ENCODE results near the gene GRIK1.

Gene GRIK1

DNA sequence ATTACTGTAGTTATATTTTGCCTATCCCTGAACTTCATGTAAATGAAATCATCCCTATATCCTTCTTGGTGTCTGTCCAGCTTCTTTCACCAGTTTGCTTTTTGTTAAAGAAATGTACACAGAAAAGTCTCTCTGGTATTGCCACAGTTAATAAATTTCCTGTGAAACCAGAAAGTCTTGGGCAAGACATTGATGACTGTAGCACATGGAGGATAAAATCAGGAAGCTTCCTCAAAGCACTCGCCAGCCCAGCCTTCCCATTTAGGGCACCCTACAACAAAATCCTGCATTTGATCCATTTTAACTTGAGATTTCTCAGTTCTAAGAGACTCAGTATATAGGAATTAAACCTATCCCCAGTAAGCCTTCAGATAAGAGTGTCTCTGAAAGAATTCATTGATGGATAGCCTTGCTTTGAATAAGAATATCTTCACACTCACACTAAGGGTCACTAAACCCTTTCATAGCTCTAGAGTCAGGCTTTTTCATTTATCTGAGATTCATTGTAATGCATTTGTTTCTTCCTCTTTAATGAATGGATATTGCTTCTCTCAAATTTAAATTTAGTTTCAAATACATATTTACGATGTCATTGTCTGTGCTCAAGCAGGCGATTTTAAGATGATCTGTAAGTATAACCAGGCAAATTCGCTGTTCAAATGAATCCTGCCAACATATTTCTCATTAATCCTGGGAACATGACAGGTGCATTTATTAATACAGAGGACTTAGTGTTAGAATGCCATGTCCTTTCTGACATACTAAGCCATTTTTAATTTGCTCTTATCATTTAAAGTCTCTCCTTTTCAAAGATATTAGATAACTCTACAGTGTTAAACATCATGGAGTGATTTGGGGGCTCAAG, 153.1 kb downstream of the GRIK1 start:
- DNase-seq (ENCODE audit: low spot score) = no peak

DNA sequence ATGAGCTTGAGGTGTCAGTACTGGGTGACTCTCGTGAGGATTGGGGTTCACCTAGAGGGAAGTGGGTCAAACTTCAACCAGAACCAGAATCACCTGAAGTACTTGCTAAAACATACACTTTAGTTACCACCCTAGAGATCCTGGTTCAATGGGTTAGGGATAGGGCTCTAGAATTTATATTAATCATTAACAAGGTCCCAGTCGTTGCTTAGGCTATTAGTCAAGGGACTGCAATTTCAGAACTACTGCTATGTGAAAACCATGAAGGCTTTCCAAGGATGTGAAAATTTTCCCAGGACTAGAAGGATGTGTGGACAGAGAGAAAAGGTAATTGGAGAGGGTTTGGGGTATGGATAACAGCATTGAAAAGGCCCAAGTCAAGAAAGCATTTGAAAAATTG, 162.6 kb downstream of the GRIK1 start:
- peak; percentile 47 for DNase-seq (ENCODE audit: low spot score)

DNA sequence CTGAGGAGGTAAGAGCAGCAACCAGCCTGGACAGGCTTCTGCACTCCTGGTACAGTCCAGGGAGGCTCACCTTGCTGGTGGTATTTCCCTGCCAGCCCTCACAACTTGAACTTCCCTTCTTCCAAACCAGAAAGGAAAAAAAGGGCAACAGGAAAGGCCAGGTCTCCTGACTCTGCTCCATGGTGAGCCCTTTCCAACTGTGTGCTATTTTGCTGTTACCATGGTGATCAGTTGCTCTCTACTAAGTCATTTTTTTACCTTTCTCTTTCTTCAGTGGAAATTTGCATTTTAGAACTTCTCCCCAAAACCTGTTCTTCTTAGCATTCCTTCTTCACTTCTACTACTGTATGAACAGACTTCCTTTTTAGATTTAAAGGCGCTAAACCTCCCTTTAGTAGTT, 164.3 kb downstream of the GRIK1 start:
- no peak for DNase-seq (ENCODE audit: low spot score)

DNA sequence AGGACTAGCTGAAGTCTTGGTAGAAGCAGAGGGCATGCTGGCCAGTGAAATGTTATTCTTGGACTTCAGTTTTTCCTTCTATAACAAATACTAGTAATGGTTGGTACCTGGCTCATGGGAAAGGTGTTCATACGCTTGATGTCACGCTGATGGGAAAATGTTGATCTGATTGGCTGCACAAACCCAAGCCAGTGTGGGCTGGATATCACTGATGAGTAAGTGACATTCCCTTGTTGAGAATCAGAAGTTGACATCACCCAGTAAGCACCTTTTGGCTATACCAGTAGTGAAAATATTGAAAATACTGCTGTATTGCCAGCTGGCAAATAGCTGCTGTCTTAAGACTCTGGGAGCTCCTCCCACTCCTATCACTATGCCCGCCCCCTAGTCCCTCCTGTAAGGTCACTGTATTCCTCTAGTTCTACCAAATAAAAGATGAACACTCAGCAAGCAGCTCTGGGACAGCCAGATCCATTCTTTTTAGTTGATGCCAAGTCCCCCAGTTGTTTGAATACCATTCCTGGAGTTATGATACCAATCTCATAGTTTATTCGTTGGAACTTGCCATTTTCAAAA, 168.2 kb downstream of the GRIK1 start:
- no peak for DNase-seq (ENCODE audit: low spot score)

DNA sequence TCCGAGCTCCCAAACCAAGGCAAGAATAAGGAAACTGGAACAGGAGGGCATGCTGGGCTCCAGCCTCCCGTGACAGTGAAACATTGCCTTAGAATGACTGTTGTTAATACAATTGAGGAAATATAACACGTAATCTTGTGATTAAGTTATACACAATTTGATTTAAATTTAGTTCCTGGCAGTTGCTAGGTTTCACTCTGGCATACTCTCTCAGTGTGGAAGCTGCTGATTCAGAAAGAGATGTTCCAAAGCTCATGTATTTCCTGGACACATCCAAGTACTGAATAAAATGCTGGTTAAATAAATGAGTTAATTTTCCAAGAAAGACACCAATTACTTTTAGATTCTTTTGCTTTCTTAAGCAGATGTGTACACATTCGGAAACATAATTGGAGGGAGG, 176.1 kb downstream of the GRIK1 start:
- no peak for DNase-seq (ENCODE audit: low spot score)

DNA sequence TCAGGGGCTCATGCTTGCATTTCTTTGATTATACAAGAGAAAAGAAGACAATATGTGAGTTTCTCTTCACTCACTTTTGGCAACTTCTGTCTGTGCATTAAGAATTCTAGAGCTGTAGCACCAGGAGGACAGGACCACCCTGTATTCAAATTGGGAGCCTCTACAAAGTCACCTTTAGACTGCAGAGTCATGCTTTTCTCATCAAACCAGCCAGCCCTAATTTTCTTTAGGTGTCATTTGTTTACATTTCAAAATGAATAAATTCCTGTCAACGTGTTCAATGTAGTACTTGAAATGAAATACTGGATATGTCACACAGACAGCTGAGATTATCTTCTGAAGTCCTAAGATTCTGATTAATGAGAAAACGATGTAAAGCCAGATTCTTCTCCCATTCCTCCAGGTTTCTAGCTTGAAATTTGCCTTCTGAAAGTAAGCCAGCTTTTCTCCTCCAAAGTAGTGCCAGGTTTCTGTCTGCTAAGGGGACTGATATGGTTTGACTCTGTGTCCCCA, 177.2 kb downstream of the GRIK1 start:
- DNase-seq (ENCODE audit: low spot score) = no peak

DNA sequence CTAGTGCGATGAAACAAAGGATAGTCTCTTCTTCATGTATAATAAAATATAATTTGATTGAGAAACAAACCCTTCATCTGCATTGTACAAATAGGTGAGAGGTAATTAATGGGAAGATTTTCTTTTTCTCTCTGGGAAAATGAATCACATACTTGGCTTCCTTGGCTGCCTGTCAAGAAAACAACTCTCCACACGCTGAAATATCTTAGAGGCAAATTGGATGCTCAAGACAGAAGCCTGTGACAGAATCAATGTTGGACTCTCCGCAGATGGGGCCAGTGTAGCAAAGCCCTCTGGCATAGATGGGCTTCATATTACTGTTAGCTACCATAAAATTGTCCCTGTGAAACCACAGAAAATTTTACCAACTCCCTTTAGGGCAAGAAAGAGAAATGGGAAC, 186.6 kb downstream of the GRIK1 start:
- no peak for DNase-seq (ENCODE audit: low spot score)

DNA sequence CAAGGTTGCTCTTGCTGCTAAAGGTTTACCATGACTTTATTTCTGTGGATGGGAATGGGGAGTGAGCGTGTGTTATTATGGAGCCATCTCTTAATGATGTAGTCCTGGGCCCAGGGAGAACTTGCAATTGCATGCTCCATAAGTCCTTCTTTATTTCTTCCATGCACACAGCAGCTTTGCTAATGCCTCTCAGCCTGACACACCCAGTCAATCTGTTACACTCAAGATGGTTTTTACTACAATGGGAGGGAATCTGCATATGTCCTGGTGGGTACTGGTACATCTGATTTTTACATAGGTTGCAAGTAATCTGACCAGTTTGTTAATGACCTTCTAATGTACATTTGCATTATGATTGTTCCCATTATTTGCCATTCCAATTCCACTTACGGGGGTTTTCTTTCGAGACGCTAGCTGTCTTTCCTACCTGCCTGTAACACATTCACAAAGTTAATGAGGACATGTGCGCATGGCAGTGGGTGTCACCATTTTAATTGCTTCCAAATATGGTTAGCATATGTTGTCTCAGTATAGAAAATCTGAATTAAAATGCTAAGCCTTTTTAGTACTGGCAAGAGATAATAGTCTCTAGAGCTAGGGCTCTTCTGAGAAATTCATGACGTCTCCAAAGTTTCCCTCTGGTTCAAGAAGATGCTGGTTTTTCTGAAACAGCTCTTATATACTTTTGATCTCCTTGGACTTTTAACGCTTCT, 188.2 kb downstream of the GRIK1 start:
- no peak for DNase-seq (ENCODE audit: low spot score)

DNA sequence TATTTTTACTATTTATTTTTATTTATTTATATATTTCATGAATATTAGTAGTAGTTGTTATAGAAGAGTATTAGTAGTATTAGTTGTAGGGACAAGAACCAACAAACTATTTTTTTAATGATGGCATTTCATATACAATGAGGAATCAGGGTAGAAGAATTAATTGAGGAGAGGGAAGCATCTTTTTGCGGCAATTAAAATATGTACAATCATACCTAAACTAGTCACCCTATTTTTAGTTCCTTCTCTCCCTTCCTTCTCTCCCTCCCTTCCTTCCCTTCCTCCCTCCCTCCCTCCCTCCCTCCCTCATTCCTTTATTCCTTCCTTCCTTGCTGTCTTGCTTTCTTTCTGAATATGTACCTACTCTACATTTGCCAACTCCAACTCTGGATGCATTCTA, 189.8 kb downstream of the GRIK1 start:
- no peak for DNase-seq (ENCODE audit: low spot score)

DNA sequence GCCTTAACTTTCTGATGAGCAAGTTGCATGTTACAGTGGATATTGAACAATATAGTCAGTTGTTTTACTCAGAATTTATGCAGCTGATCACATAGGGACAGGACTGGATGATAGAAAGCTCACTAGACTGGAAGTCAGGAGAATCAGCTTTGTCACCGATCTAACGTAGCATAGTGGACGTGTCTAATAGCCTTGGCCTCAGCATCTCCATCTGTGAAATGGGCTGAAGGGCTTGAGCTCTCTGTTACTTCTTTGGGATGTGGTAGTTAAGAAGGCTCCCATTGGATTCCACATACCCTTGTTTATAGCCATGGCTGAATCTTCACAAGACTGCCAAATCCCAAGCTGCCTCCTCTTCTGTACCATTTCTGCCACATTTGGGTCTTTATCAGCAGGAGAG, 190.6 kb downstream of the GRIK1 start:
- DNase-seq (ENCODE audit: low spot score) = no peak

DNA sequence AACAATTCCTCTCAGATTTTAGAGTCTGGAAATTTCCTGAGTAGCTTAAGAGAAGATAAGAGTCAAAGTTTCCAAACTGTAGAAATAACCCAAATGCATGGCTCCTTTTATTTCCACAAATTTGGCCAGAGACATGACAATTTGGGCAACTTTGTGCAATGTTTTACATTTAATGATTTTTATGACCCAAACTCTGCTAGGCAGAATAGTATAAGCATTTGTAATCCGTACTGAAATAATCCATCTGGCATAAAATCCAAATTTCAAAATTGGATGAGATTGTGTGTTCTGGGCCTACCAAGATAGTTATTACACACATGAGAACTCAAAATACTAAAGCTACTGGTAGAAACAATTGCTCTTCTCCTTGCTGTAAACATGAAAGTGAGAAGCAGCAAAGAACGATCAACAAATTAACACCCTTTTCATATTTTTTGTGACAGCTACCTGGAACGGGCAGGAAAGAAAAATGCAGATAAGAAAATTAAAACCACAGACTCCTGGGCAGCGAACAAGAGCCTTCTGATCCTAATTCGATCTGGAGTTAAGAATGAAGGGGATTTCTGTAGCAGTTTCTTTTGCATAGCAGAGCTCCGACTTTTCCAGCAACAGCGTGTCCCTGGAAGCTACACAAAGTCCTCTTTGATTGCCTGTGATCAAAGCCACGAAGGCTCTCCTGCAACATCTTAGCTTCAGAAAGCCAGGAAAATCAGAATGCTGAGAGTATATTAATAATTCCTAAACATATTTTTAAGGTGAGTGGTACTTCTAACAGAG, 191.2 kb downstream of the GRIK1 start:
- DNase-seq (ENCODE audit: low spot score) = no peak

DNA sequence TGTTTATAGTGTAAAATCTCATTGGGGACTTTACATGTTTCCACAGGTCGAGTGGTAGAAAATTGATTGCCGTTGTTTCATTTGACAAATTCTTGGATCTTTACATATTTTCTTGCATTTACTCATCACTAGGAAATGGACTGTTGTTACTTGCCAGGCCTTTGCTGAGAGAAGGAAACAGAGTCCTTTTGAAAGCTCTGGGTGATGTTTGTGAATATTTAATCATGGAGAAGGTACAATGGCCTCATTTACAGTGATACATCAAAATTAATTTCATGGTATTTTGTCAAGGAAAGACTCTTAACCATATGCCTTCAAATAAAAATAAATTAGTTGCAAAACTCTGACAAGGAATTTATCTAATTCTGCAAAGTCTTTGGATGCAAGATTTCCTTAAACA, 198.0 kb downstream of the GRIK1 start:
- DNase-seq (ENCODE audit: low spot score) = no peak

DNA sequence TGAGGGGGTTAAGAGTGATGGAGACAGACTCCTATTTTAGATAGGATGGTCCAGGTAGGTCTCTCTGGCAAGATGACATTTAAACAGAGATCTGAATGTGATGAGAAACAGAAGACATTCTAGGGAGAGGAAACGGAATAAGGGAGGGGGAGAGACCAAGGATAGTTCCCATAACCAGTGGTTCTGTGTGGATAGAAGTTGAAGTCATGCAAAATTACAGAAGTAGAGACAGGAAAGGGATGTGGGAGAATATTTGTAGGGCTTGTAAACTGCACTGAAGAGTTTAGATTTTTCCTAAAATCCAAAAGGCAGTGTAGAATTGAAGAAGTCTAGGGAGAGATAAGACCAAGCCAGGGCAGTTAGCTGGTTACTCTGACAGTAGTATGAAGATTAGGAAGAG, 200.6 kb downstream of the GRIK1 start:
- DNase-seq (ENCODE audit: low spot score) = no peak

DNA sequence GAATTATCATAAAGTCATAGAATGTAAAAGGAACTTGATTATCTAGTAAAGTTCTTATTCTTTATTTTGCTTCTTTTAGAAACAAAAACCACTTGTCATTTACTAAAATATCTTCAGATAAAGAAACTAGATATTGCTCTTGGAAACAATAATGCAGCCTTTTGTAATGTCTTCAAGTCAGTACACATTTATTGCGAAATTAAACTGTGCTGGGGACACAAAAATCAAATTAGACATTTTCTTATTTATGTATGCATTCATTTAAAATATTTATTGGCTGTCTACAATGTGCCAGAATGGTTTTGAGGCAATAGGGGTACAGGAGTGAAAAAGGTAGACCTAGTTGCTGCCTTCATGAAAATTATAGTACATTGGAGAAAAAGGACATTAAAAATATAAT, 201.1 kb downstream of the GRIK1 start:
- no peak for DNase-seq (ENCODE audit: low spot score)

DNA sequence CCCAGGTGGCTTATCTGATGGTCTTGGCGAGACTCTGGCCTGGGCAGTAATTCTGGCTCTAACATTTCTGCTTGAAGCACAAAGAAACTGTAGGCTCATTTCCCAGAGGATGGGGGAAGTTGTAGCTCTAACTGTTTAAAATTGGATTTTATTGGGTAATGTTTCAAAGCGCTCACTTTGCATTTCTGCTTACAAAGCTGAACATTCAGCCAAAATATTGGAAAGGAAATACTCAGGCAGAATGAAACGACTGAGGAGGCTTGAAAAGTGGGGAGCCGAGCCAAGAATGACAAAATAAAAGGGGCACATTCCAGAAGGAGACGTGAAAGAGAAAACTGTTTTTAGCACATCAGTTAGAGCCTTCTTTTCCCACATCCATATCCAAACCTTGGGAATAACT, 202.6 kb downstream of the GRIK1 start:
- no peak for DNase-seq (ENCODE audit: low spot score)

DNA sequence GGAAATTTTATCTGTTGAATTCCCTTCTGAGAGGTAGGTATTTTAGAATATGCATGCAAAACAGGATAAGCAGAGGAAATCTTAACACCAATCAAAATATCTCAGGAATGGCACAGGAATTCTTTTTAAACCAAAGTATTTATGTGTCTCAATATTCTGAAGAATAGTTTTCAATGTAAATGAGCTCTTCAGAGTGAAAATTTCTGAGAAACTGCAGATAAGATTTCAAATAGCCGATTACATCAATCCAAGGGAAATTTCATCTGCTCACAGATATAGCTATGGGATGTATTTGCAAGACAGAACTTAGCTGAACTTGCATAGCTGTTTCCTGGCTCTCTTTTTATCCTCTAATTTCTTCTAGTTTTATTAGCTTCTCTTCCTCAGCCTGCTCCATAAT, 209.5 kb downstream of the GRIK1 start:
- no peak for DNase-seq (ENCODE audit: low spot score)

DNA sequence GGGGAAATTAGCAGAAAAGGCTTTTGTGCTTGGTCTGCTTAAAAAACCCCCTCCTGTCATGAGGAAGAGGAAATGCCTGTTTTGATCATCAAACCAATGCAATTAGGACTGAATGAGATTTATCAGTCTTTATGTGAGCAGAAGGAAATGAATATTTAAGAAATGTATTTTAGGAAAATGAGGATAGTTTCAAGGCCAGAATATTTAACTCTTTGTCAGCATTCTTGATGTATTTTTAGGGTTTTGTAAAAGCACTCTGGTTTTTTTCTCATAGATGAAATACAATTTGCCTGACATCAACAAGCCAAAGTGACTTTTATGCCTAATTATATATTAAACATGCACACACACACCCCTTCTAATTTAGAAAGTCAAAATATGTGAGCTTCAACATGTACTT, 213.8 kb downstream of the GRIK1 start:
- DNase-seq (ENCODE audit: low spot score) = no peak

DNA sequence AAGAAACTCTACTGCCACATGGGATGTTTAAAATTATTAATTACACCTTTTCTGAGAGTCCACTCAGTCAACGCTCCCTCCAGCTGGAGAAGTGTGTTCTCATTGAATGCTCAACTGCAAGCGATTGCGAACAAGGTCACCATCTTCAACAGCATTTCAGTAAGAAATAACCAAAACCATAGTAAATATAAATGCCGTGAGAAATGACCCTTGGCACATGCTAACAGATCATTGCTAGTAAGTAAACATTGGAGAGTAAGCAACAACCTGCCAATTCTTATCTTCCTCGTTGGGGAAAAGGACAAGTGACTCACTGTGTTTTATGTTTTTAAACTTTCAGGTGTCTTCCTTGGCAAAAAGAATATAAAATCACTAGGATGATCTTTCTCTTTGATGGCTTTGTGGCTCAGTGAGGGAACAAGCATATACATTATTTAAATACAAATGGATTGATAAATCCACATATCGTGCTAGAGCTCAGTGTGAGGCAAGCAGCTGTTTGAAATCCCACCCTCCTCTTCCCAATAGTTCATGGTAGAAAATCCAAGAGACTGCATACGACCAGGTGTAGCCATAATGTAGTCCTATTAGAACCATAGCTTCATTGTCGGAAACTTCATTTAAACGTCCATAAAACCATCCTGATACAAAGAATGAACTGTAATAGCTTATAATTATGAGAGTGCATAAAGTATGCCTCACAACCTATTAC, 214.6 kb downstream of the GRIK1 start:
- peak; percentile 23 for DNase-seq (ENCODE audit: low spot score)

DNA sequence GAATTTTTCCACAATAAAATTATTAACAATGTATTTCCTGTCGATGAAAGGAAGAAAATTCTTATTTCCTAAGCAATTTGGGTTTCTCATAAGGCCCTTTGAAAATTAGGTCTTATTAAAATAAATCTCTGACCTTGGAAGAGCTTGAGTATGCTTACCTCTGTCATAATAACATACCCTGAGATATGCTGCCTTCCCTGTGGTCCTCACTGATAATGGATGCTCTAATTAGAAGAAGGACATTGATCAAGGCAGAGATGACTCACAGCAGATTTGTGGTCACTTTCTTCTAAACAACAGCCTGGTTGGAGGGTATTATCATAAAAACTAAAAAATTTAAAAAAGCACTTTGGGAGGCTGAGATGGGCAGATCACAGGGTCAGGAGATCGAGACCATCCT, 217.8 kb downstream of the GRIK1 start:
- DNase-seq (ENCODE audit: low spot score) = no peak

DNA sequence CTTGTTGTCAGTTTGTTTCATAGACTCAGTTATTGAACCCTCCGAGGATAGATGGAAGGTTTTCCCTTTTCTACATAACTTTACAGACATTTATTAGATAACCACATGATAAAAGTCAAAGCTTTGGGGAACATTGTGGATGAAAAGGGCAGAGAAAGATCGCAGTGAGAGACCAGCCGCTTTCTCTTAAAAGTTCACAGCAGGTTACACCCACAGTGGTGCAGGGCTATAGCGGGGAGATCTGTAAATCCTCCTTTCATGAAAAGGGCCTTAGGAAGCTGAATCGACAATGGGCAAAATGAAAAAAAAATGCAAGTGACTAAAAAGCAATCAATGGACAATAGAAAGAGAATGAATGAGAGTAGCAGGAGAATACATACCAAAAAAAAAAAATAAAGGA, 218.6 kb downstream of the GRIK1 start:
- DNase-seq (ENCODE audit: low spot score) = no peak

DNA sequence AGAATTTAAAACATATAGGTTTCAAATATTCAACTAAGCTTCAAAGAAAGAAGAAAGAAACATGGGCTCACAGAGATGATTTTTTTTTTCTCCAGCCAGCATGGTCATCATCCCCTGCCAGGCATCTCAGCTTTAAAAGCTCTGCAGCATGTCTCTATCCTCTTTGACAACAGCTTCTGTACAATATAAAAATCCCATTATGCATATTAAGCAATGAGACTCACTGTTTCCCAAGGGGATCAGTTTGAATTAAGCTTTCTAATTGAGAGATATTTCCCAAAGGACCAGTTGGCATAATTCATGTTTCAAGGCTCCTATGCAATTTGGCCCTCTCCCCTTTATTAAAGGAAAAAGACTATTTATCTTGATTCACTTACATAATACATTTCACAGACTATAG, 220.3 kb downstream of the GRIK1 start:
- DNase-seq (ENCODE audit: low spot score) = no peak
